HEK293 (cell line): ENCODE results near the gene VTI1B.

Experiments used
- CTCF ChIP-seq: fragments of 450-650 bp; formaldehyde crosslinking; IDR thresholded peaks from 2 replicates; pipeline ENCODE4 v1.5.1; 2016; ENCODE audit warnings: missing biosample characterization, missing genetic modification characterization
- RBAK ChIP-seq: fragments of 450-650 bp; formaldehyde crosslinking; IDR thresholded peaks from 2 replicates; pipeline ENCODE4 v1.5.1; 2016; ENCODE audit warnings: missing biosample characterization, missing genetic modification characterization
- ZBTB1 ChIP-seq: fragments of 450-650 bp; formaldehyde crosslinking; IDR thresholded peaks from 2 replicates; pipeline ENCODE4 v1.5.1; 2016; ENCODE audit warnings: missing biosample characterization, missing genetic modification characterization
- ZFP3 ChIP-seq: fragments of 450-650 bp; formaldehyde crosslinking; IDR thresholded peaks from 2 replicates; pipeline ENCODE4 v1.5.1; 2016; ENCODE audit warnings: low read depth, missing biosample characterization, missing genetic modification characterization
- ZNF121 ChIP-seq: fragments of 450-650 bp; formaldehyde crosslinking; IDR thresholded peaks from 2 replicates; pipeline ENCODE4 v1.5.1; 2016; ENCODE audit warnings: missing biosample characterization, missing genetic modification characterization
- ZNF341 ChIP-seq: fragments of 450-650 bp; formaldehyde crosslinking; IDR thresholded peaks from 2 replicates; pipeline ENCODE4; 2016; ENCODE audit warnings: low read depth, missing biosample characterization, missing genetic modification characterization
- ZNF37A ChIP-seq: fragments of 450-650 bp; IDR thresholded peaks from 2 replicates; pipeline ENCODE4 v1.5.1; 2018; ENCODE audit warnings: missing biosample characterization, missing genetic modification characterization
- ZNF449 ChIP-seq: fragments of 450-650 bp; formaldehyde crosslinking; IDR thresholded peaks from 2 replicates; pipeline ENCODE4 v1.5.1; 2017; ENCODE audit warnings: missing biosample characterization, mild to moderate bottlenecking, missing genetic modification characterization, moderate library complexity
- ZNF501 ChIP-seq: fragments of 450-650 bp; formaldehyde crosslinking; IDR thresholded peaks from 2 replicates; pipeline ENCODE4 v1.5.1; 2016; ENCODE audit warnings: missing biosample characterization, missing genetic modification characterization
- ZNF580 ChIP-seq: fragments of 450-650 bp; formaldehyde crosslinking; IDR thresholded peaks from 2 replicates; pipeline ENCODE4 v1.5.1; 2016; ENCODE audit warnings: missing biosample characterization, missing genetic modification characterization
- ZNF837 ChIP-seq: fragments of 450-650 bp; formaldehyde crosslinking; IDR thresholded peaks from 2 replicates; pipeline ENCODE4 v1.5.1; 2016; ENCODE audit warnings: missing biosample characterization, missing genetic modification characterization
- ZSCAN30 ChIP-seq: fragments of 450-650 bp; IDR thresholded peaks from 2 replicates; pipeline ENCODE4 v1.5.1; 2018; ENCODE audit warnings: missing biosample characterization, mild to moderate bottlenecking, missing genetic modification characterization, moderate library complexity

GRCh38 chr14:67638642-67639041, 35.8 kb downstream of the VTI1B start:
- TF ChIP-seq ZNF121: no peak
- TF ChIP-seq ZNF341 (tag by site-specific recombination): no peak
- TF ChIP-seq CTCF (tag by site-specific recombination): no peak
- TF ChIP-seq ZNF37A (tag by site-specific recombination): no peak
- TF ChIP-seq ZNF580 (tag by site-specific recombination): no peak
- no peak for TF ChIP-seq ZFP3 (tag by site-specific recombination)
- no peak for TF ChIP-seq ZBTB1 (tag by site-specific recombination)
- TF ChIP-seq ZNF837 (tag by site-specific recombination): no peak
- no peak for TF ChIP-seq ZNF449 (tag by site-specific recombination)
- no peak for TF ChIP-seq RBAK (tag by site-specific recombination)
- TF ChIP-seq ZSCAN30: no peak
- no peak for TF ChIP-seq ZNF501 (tag by site-specific recombination)
